GM18861 (cell line): ENCODE results near the gene IL36RN.

Experiments
- ATAC-seq: cut with Tn5 transposase; IDR thresholded peaks from one replicate; pipeline ENCODE4 v1.9.1; 2021; ENCODE audit not compliant: unreplicated experiment

IL36RN gene

DNA sequence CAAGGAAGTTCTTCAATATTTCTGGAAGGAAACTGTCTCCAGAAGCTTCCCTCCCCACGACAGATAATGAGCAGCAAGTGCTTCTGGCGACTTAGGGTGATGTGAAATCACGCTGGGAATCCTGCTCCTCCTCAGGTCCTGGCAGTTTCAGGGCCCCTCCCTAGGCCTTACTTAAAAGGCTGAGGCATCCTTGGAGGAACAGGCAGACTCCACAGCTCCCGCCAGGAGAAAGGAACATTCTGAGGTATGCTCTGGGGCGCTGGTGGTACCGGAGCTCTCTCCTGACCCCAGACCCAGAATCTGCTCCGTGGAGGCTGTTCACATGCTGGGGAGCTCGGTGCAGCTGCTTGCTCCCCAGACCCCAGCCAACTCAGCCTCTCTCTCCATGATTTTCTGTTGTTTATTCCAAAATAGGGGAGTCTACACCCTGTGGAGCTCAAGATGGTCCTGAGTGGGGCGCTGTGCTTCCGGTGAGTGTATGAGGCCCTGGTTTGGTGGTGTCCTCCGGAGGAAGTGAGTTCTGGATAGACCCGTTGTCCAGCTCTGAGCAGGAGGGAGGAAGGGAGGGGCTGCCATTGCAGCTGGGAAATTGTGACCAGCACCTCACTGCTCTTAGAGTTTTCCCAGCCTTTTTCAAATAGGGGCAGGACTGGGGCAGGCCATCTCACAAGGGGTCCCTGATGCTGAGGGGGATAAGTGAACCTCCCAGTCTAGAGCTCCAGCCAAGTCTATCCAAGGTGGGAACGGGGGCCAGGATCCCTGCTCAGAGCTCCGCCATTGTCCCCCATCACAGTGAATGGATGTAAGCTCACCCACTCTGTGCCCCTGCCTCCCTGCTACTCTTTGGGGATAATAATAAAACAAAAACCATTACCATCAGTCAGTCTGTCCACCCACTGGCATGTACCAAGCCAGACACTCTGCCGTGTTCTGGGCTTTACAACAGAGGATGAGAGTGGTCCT, at the start of gene IL36RN:
Gene IL36RN, plus strand, starts transcription at position 201 of the 963 bp plus-strand sequence. Its CDS starts 241 bp downstream, at position 442.
- no peak for ATAC-seq

DNA sequence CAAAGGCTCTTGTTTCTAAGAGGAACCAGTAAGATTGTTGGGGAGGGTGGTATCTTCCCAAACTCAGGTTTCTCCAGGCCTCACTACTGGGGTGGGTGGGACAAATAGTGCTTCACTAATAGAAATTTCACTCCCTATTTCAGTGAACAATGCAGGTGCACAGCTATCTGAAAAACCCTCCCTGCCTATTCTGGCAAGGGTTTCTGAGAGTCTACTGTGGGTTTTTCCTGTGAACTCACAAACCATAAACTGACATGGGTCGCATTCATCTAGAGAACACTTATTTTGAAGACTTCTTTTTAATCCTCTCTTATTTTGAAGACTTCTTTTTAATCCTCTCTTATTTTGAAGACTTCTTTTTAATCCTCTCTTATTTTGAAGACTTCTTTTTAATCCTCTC, 49.4 kb upstream of the IL36RN start:
- ATAC-seq = no peak

GRCh38 chr2:113010088-113010487, 48.9 kb upstream of the IL36RN start:
- ATAC-seq = no peak

DNA sequence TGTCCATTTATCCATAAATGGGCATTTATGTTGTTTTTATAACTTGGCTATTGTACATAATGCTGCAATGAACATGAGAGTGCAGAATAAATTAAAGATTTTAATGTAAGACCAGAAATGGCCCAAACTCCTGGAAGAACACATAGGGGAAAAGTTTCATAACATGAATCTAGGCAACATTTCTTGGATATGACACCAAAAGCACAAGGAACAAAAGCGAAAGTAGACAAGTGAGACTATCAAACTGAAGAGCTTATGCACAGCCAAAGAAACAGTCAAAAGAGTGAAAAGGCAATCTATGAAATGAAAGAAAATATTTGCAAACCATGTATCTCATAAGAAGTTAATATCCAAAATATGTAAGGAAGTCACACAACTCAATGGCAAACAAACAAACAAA, 47.9 kb upstream of the IL36RN start:
- ATAC-seq = no peak

DNA sequence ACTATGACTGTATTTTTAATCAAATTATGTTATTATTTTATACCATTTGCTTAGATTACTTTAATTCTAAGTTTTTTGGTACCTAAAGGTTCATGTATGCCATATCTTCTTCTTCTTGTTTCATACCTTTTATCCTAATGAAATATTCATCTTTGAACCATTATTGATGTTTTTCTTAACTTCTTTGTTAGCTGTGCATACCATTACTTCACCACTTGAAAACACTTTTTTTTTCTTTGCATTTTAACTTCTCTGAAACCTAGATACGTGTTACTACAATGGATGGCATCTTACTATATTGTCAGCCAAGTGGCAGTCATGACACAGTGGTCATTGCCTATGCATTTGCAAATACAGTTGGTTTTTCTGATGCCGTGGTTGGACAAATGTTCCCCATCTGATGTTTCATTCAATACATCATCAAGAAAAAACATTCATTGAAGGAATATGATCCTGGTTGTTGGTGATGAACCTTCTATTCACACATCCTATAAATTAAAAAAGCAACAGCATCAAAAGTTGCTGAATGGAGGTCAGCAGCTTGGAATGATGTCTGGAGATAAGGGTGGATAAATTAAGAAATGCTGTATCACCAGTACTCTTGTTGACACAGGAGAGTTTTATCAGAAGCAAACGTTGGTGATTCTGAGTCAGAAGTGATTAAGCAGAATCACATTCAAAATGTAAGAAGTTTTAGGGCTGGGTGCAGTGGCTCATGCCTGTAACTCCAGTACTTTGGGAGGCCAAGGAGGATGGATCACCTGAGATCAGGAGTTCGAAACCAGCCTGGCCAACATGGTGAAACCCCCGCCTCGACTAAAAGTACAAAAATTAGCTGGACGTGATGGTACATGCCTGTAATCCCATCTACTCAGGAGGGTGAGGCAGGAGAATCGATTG, 46.3 kb upstream of the IL36RN start:
- no peak for ATAC-seq

DNA sequence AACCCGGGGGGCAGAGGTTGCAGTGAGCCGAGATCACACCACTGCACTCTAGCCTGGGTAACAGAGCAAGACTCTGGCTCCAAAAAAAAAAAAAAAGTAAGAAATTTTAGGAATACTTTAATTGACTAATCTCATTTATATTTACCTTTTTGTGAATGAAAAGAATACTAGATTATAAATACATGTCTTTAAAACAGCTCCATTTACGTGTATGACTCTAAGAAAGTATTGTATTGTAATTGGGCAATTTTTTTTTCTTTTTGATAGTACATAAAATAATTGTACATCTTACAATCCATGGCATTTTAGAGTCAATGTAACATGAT, 45.7 kb upstream of the IL36RN start:
- ATAC-seq = no peak

DNA sequence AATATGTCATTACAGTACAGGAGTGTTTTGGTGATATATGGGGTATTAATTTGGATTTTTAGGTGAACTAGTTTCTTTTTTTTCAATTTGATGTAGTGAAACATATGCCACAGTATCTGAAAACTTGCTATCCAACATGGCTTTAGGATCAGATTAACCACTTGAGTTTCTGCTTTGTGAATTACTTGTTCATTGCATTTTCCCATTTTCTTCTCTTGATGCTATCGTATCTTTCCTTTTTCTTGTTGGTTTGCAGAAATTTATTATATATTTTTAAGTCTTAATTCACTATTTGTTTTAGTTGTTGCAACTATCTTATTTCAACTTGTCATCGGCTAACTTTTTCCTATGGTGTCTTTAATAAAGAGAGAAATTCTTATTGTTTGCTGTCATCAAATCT, 44.9 kb upstream of the IL36RN start:
- no peak for ATAC-seq

- ATAC-seq = no peak
Observed at GRCh38 chr2:113015042-113015441, 44.0 kb upstream of the IL36RN start.

DNA sequence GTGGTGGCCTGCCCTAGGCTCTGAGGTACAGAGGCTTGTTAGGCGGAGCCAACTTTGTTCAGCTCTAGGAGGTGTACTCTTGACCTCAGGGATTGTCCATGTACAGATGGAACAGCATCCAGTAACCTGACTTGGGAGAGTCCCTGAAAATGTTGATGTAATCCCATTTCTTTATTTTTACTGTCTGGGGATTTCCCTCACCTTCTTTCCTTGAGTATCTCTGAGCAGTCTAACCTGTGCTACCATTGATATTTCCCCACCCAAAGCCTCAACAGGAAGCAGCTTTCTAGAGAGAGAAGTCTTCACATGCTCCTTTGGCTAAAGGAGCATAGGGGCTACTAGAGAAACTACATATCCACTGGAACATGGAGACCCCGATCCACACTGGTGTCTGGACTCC, 43.3 kb upstream of the IL36RN start:
- no peak for ATAC-seq

DNA sequence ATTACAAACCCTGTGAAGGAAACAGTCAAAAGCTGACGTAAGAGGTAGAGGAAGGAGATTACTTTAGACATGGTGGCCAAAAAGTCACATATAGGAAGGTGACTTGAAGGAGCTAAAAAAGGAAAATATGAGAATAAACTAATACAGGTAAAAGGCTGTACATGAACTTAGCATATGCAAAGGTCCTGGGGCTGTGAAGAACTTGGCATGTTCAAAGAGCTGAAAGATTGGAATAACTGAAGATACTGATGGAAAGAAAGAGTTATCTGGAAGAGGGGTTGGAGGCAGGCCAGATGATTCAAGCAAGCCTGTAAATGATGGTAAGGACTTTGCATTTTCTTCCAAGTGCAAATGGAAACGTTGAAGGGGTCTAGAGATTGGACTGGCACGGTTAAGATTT, 40.5 kb upstream of the IL36RN start:
- ATAC-seq = no peak

DNA sequence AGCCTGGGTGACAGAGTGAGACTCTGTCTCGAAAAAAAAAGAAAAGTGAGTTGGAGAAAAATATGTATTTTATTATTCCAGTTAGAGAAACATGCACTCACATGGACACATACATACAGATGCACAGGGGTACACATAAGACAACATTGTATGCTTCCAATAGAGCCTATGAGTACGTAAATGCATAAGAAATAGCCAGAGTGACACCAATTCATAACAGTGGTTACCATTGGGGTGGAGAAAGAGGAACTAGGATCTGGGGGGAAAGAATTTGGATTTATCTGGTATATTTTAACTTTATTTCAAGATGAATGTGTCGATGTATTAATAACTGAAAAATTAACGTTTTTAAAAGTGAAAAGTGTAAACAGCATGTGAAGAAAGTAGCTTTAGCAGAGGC, 37.7 kb upstream of the IL36RN start:
- ATAC-seq = no peak

DNA sequence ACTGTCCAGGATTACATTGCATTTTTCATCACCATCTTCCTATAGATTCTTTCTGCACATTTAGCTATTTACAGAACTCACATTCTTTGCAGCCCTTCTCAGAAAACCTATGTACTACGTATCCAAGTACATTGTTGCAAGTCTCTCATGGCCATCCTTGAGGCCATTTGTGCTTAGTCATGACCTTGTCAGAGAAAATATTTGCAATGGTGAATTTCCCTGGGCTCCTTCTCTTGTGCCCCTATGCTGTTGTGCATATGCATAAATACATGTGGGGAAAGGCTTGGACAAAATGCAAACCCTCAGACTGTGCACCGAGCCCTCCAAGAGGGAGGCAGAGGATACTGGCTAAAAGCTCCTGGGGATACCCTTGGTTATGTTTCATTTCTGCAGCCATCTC, 34.2 kb upstream of the IL36RN start:
- no peak for ATAC-seq

DNA sequence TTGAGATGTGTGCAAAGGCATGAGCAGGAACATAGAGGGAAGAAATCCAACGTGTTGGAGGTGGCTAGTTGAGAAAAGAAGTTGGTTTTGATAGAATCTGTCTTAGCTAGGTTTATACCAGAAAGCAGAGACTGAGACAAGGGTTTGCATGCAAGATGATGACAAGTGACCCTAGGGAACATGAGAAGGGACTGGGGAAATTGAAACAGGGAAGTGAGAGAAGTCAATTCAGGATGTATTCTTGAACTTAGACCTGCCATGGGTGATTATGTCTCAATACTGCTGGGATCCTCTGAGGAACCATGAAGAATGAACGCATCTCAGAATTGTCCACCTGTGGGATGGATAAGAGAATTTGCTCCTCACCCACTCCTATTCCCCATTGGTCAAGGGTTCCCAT, 33.3 kb upstream of the IL36RN start:
- ATAC-seq = no peak

DNA sequence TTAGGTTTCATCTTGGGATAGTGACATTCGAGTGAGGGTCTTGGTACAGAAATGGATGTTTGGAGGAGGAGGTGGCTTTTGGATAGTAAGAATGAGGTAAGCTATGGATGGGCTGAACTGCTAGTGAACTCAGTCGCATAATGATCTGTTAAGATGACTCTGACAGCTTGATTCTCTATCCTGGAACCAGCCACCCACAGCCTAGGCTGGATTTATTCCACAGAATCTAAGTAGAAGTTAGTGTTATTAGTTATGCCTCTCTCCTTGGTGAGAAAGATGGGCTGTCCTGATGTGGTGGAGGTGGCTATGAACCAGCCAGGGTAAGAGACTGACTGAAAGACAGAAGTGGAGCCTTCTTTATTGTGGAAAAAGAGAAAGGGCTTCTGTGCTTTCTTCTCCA, 31.3 kb upstream of the IL36RN start:
- ATAC-seq = no peak

- ATAC-seq = no peak
Observed at GRCh38 chr2:113028112-113028511, 30.9 kb upstream of the IL36RN start.

DNA sequence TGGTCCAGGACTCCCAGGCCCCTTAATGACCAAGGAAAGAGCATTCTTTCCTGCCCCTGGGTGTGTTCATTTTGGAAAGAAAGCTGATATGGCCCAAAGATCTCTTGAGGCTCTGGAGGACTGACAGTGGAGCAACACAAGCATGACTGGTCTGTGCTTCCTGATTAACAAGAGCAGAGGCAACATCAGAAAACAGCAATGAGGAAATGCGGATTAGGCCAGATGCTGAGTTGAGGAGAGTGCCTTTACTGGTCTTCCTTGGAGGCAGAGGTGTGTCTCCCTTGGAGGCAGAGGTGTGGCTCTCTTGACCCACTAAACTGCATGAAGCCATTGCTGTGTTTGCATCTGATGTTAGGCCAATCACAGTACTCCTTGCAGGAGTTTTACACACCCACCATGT, 26.3 kb upstream of the IL36RN start:
- no peak for ATAC-seq

- ATAC-seq = no peak
Observed at GRCh38 chr2:113034016-113034415, 25.0 kb upstream of the IL36RN start.

GRCh38 chr2:113036763-113037162, 22.2 kb upstream of the IL36RN start:
- no peak for ATAC-seq

GRCh38 chr2:113038291-113038690, 20.7 kb upstream of the IL36RN start:
- no peak for ATAC-seq

DNA sequence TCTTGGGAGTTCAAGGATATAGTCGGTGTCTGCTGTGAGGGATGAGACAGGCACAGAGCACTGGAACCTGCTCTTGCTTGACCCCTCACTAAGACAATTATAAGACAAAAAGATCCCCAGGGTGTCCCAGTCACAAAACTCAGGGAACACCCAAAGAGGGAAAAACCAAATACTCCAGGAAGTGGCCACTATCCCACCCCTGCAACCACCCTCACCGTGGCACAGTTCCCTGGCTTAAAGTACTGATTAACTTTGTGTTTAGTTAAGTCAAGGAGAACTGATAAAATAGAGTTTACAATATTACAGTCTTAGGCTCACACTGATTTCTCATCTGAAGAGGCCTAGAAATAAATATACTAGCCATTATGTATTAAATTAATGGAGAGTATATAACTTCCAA, 19.8 kb upstream of the IL36RN start:
- no peak for ATAC-seq

- ATAC-seq = no peak
Observed at GRCh38 chr2:113039719-113040118, 19.3 kb upstream of the IL36RN start.

- ATAC-seq = no peak
Observed at GRCh38 chr2:113041871-113042270, 17.1 kb upstream of the IL36RN start.
